Mucosa of descending colon (tissue), 3 donors: ENCODE results near the gene SLC25A13. TPM values are rescaled to one million over a fixed set of nuclear protein-coding genes. Genes with fewer than 3 reads are reported as not detected.

Source experiments
- ATAC-seq: fragments of 200-7000 bp; cut with Tn5 transposase; one replicate; pipeline ENCODE4 v1.9.1; 2020; ENCODE audit warnings: mild to moderate bottlenecking, moderate library complexity
- DNase-seq, 3 donors: peaks; one replicate each; pipeline ENCODE4 v3.0.0-alpha.2; 2020
- H3K36me3 ChIP-seq: fragments of 200-600 bp; one replicate; pipeline ENCODE4 v1.8.0; 2021; ENCODE audit warnings: low read depth, mild to moderate bottlenecking
- H3K4me1 ChIP-seq: fragments of 200-600 bp; one replicate; pipeline ENCODE4 v1.8.0; 2021; ENCODE audit warnings: low read depth, mild to moderate bottlenecking
- H3K4me3 ChIP-seq: fragments of 200-600 bp; one replicate; pipeline ENCODE4 v1.8.0; 2021; ENCODE audit warnings: mild to moderate bottlenecking
- H3K9me3 ChIP-seq: fragments of 200-600 bp; one replicate; pipeline ENCODE4 v1.8.0; 2021; ENCODE audit warnings: mild to moderate bottlenecking
- intact Hi-C, 2 donors: fragments of 100-400 bp; cut with DNase I in 1 of 2; cut with micrococcal nuclease in 1 of 2; formaldehyde crosslinking; loops; one replicate each; pipeline versions ENCODE4 v1.11.0 to v1.11.1; 2022; cut with DNase I, micrococcal nuclease
- total RNA-seq, 3 donors: library from RNA; stranded (reverse); fragmentation: NEBNext Ultra II Directional in 2 of 3; extraction: Animal tissue kit (Norgen Biotek cat#: 25700) in 2 of 3; gene quantifications; one replicate each; pipeline versions ENCODE4 v1.2.1 to v1.2.4, GENCODE V29; 2021 to 2023
- TF ChIP-seq, protein P1 (sequence below): fragments of 200-600 bp; IDR thresholded peaks from one replicate; pipeline ENCODE4 v1.8.0; 2022; ENCODE audit warnings: antibody characterized with exemption, mild to moderate bottlenecking
- donor health status: DM: no; HTN: no; CAD: no; lungs with moderate emphysema.
- donor health status: DM: no; HTN: no; CAD: no.
- donor health status: DM: no; HTN: yes; CAD: no.

Gene SLC25A13
- total RNA-seq, 3 donors from 2014 or later, result 33.5 to 65.1 (median 42.7) TPM

DNA sequence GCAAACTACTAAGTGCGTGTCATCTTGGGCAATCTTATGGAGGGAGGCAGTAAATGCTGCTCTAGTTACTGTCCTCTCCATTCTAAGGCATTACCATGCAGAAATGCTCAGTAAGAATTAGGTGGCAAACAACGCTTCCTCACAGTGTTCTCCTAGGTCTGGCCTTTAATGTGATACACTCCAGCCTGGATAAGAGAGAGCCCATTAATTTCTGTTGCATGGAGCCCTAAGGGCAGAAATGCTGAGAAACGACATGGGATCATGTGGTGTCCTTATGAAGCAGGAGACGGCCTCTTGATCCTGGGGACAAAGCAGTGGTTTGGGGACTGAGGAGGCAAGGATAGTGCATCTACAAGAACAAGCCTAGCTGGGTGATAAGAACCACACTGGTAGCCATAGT lies 44.0 kb downstream of the SLC25A13 start:
- TF ChIP-seq, protein P1, sequence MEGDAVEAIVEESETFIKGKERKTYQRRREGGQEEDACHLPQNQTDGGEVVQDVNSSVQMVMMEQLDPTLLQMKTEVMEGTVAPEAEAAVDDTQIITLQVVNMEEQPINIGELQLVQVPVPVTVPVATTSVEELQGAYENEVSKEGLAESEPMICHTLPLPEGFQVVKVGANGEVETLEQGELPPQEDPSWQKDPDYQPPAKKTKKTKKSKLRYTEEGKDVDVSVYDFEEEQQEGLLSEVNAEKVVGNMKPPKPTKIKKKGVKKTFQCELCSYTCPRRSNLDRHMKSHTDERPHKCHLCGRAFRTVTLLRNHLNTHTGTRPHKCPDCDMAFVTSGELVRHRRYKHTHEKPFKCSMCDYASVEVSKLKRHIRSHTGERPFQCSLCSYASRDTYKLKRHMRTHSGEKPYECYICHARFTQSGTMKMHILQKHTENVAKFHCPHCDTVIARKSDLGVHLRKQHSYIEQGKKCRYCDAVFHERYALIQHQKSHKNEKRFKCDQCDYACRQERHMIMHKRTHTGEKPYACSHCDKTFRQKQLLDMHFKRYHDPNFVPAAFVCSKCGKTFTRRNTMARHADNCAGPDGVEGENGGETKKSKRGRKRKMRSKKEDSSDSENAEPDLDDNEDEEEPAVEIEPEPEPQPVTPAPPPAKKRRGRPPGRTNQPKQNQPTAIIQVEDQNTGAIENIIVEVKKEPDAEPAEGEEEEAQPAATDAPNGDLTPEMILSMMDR, result no peak
- Histone ChIP-seq H3K4me3 (no peak overlapping the region), H3K36me3 (no peaks in the 10 kb centered on the region), H3K4me1 (no peaks in the 10 kb centered on the region), H3K9me3 (peaks cover 4% of the 10 kb centered on the region)
- ATAC-seq, result no peak
- intact Hi-C loops, result no loop called here
- no peak for DNase-seq

DNA sequence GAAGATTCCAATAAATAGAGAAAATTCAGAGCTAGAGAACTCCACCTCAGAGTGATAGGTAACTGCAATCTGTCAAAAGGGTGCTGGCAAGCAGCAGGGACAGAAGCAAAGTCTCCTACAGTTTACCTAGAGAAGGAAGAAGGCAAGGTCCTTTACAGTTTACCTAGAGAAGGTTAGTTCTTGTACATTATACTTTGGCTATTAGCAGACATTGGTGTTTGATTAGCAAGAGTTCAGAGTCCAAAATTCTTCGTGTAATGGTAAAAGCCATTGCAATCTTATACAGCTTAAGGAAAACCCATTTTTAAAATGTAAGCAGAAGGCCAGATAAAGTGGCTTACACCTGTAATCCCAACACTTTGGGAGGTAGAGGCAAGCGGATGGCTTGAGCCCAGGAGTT lies 45.9 kb downstream of the SLC25A13 start:
- intact Hi-C loops, result no loop called here
- no peak for DNase-seq
- H3K36me3 ChIP-seq, result no peaks in the 10 kb centered on the region
- no peak for ATAC-seq
- TF ChIP-seq, protein P1, result no peak
- H3K4me1 ChIP-seq, result no peaks in the 10 kb centered on the region
- H3K9me3 ChIP-seq, result peaks cover 4% of the 10 kb centered on the region
- no peak overlapping the region for H3K4me3 ChIP-seq

DNA sequence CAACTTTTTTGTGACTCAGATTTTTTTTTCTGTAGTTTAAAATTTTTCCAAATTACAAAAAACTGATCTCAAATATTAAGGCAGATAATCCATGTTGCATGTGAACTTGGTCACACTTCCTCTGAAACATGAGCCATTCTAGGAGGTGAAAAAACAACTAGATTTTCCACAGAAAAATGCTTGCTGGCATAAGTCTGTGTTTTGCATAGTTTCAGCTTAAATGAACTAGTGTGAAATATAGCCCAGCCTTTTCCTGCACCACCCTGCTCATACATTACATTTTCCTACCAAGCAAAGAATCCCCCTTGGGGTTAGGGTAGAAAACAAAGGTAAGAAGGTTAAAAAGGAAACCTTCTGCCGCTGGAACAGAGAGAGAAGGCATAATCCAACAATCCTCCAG lies 48.2 kb downstream of the SLC25A13 start:
- peaks cover 4% of the 10 kb centered on the region for H3K9me3 ChIP-seq
- intact Hi-C loops, result no loop called here
- H3K36me3 ChIP-seq, result no peaks in the 10 kb centered on the region
- ATAC-seq (no peak), DNase-seq (no peak)
- H3K4me1 ChIP-seq, result no peaks in the 10 kb centered on the region
- H3K4me3 ChIP-seq, result no peak overlapping the region
- TF ChIP-seq, protein P1, result no peak

DNA sequence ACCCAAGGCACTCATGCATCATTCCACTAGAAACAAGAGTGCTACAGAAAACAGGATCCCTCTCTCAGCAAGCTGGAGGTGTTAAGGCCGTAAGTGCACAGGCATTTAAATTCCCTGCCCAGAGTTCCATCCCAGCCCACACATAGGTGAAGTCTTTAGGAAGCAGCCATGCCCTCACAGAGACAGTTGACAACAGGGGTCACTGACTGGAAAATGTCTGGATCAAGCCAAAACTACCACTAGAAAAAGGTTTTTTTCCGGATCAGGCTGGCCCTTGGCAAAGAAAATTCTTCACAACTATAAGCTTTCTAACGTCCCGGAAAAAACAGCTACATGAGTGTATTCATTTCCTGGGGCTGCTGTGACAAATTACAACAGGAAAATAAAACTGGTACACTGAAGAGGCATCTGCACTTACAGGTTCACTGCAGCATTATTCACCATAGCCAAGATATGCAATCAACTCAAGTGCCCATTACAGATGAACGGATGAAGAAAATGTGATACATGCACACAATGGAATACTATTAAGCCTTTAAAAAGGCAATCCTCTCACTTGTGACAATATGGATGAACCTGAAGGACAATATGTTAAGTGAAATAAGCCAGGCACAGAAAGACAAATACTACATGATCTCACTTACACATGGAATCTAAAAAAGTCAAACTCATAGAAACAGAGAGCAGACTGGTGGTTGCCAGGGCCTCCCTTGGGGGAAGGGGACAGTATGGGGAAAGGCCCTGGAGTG lies 52.5 kb downstream of the SLC25A13 start:
- ATAC-seq (no peak), DNase-seq (no peak)
- TF ChIP-seq, protein P1, result no peak
- Histone ChIP-seq H3K36me3 (no peaks in the 10 kb centered on the region), H3K9me3 (no peaks in the 10 kb centered on the region), H3K4me1 (no peaks in the 10 kb centered on the region), H3K4me3 (no peak overlapping the region)
- intact Hi-C loops, result no loop called here

DNA sequence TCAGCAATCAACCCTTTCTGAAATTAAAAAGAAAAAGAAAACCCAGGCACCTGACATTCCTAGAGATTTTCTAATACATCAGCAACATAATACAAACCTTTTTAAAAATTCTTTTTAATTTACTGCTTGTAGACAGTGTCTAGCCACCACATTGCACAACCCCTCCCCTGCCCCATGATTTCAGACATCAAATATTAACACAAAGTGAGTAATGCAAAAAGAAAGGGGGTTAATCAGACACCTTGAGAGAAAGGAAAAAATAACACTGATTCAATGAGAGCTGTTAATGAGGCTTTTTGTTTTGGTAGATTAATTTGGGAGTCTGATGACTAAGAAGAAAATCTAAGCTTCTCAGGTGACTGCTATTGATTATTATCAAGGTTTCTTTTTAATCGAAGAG lies 55.3 kb downstream of the SLC25A13 start:
- H3K4me3 ChIP-seq, result no peak overlapping the region
- H3K9me3 ChIP-seq, result no peaks in the 10 kb centered on the region
- DNase-seq (no peak), ATAC-seq (no peak)
- intact Hi-C loops, result no loop called here
- TF ChIP-seq, protein P1, result no peak
- no peaks in the 10 kb centered on the region for H3K4me1 ChIP-seq
- no peaks in the 10 kb centered on the region for H3K36me3 ChIP-seq
